B cell (primary cell): ENCODE data around the gene DSPP. TPM values are rescaled to one million over a fixed set of nuclear protein-coding genes. Genes with fewer than 3 reads are reported as not detected.

Experiments
- ATAC-seq: fragments of 200-7000 bp; cut with Tn5 transposase; one replicate; pipeline ENCODE4 v1.10.0; 2021; ENCODE audit warnings: low read depth, mild to moderate bottlenecking, moderate number of reproducible peaks, moderate library complexity
- CTCF ChIA-PET: fragments of 350-600 bp; sonication (Branson Sonifier 250); formaldehyde crosslinking; loops from one replicate; lab custom pipeline; 2021; ENCODE audit warnings: antibody characterized with exemption, inconsistent platforms; lab: Charles Lee
- POLR2A ChIA-PET: fragments of 350-600 bp; sonication (Branson Sonifier 250); formaldehyde crosslinking; loops from one replicate; lab custom pipeline; 2021; ENCODE audit warnings: antibody characterized with exemption; lab: Charles Lee
- DNase-seq: peaks from one replicate; pipeline ENCODE4 v3.0.0; 2013
- H2AFZ ChIP-seq: 2 replicates; pipeline ENCODE4 v1.6.1; 2012; ENCODE audit warnings: mild to moderate bottlenecking, low read depth, low read length; ENCODE audit not compliant: insufficient read depth, poor library complexity, severe bottlenecking
- H3K27ac ChIP-seq, 2 donors: 1 replicate in 1 of 2; 2 replicates in 1 of 2; pipeline ENCODE4 v1.5.1; 2012 to 2013; ENCODE audit warnings: low read length in 2 of 2, mild to moderate bottlenecking in 2 of 2, moderate library complexity in 1 of 2
- H3K27me3 ChIP-seq, 4 experiments: fragments of 200-600 bp in 1 of 4; sonication (generic) in 1 of 4; replicated peaks in 1 of 4; 1 replicate in 2 of 4; 2 replicates in 2 of 4; pipeline versions ENCODE4 v1.6.1 to v1.7.0; 2013 to 2016; ENCODE audit warnings: low read length in 3 of 4, mild to moderate bottlenecking in 2 of 4, mixed read lengths in 1 of 4, moderate library complexity in 1 of 4; ENCODE audit not compliant: insufficient read depth in 4 of 4, control insufficient read depth in 3 of 4; ENCODE audit errors: control extremely low read depth in 1 of 4
- H3K36me3 ChIP-seq, 2 experiments: replicated peaks in 1 of 2; 1 replicate in 1 of 2; 2 replicates in 1 of 2; pipeline versions ENCODE4 v1.6.1 to v1.7.1; 2013; ENCODE audit warnings: low read length in 1 of 2; ENCODE audit not compliant: insufficient read depth in 2 of 2, control insufficient read depth in 1 of 2; ENCODE audit errors: control extremely low read depth in 1 of 2, extremely low read depth in 1 of 2
- H3K4me1 ChIP-seq, 2 donors: fragments of 200-600 bp in 1 of 2; sonication (generic) in 1 of 2; 1 replicate in 1 of 2; 2 replicates in 1 of 2; pipeline versions ENCODE4 v1.5.1 to v1.6.1; 2013 to 2017; ENCODE audit warnings: low read length in 2 of 2; ENCODE audit not compliant: control insufficient read depth in 2 of 2, insufficient read depth in 2 of 2
- H3K4me2 ChIP-seq: replicated peaks from 2 replicates; pipeline ENCODE3; 2012; ENCODE audit warnings: mild to moderate bottlenecking, low read depth, low read length; ENCODE audit not compliant: poor library complexity, severe bottlenecking
- H3K4me3 ChIP-seq, 5 experiments: fragments of 200-600 bp in 1 of 5; sonication (generic) in 1 of 5; 1 replicate in 3 of 5; 2 replicates in 2 of 5; pipeline versions ENCODE4 v1.5.1 to v1.7.0; 2011 to 2016; ENCODE audit warnings: low read length in 4 of 5, mild to moderate bottlenecking in 4 of 5, low read depth in 2 of 5, control low read depth in 1 of 5, moderate library complexity in 1 of 5; ENCODE audit not compliant: insufficient read depth in 1 of 5; ENCODE audit errors: control extremely low read depth in 1 of 5, extremely low read depth in 1 of 5
- H3K79me2 ChIP-seq: fragments of 200-600 bp; sonication (generic); one replicate; pipeline ENCODE4 v1.6.0; 2016; ENCODE audit warnings: low read length; ENCODE audit not compliant: control insufficient read depth, insufficient read depth
- H3K9ac ChIP-seq: fragments of 200-600 bp; sonication (generic); 2 replicates; pipeline ENCODE4 v1.6.1; 2017; ENCODE audit warnings: mild to moderate bottlenecking, low read length, moderate library complexity
- H3K9me3 ChIP-seq, 3 donors: one replicate each; pipeline versions ENCODE4 v1.6.1 to v1.7.1; 2013; ENCODE audit warnings: low read length in 2 of 3; ENCODE audit not compliant: control insufficient read depth in 2 of 3, insufficient read depth in 1 of 3; ENCODE audit errors: control extremely low read depth in 1 of 3
- H4K20me1 ChIP-seq: 2 replicates; pipeline ENCODE4 v1.6.0; 2012; ENCODE audit warnings: mild to moderate bottlenecking, low read length; ENCODE audit not compliant: insufficient read depth, control insufficient read depth, poor library complexity, severe bottlenecking
- H3K27ac Mint-ChIP-seq: one replicate; pipeline ENCODE4 v1.8.0; 2021; ENCODE audit warnings: mixed read lengths
- H3K27me3 Mint-ChIP-seq: one replicate; pipeline ENCODE4 v1.8.0; 2021; ENCODE audit warnings: mixed read lengths
- H3K4me1 Mint-ChIP-seq: one replicate; pipeline ENCODE4 v1.8.0; 2021; ENCODE audit warnings: mixed read lengths
- H3K4me3 Mint-ChIP-seq: one replicate; pipeline ENCODE4 v1.8.0; 2021; ENCODE audit warnings: mixed read lengths
- H3K9me3 Mint-ChIP-seq: one replicate; pipeline ENCODE4 v1.8.0; 2022; ENCODE audit warnings: mixed read lengths; ENCODE audit not compliant: insufficient read depth
- EZH2 ChIP-seq: IDR thresholded peaks from 2 replicates; pipeline ENCODE4 v1.6.1; 2012; ENCODE audit warnings: borderline replicate concordance, low read depth, mild to moderate bottlenecking, moderate library complexity, low read length; ENCODE audit not compliant: insufficient read depth, poor library complexity, severe bottlenecking
- WGBS: methylation state at CpG from one replicate; pipeline ENCODE4 v1.1.5; 2013; ENCODE audit warnings: missing lambda C conversion rate; ENCODE audit not compliant: insufficient coverage; 5-methylcytosine and 5-hydroxymethylcytosine counted together
- intact Hi-C: fragments of 100-400 bp; cut with micrococcal nuclease; formaldehyde crosslinking; loops from one replicate; pipeline ENCODE4 v1.10.0; 2022
- polyA plus RNA-seq: library from polyadenylated mRNA; depleted of rRNA; stranded (reverse); fragments of >200 nt; gene quantifications from 2 replicates; pipeline ENCODE4 v1.2.3, GENCODE V29; 2012
- total RNA-seq, 2 donors: library from RNA; stranded (reverse); fragments of 120-200 nt in 1 of 2; gene quantifications; 1 replicate in 1 of 2; 2 replicates in 1 of 2; pipeline versions ENCODE4 v1.2.3 to v1.2.4, GENCODE V29; 2013 to 2022
- TF ChIP-seq, protein P1 (sequence below): fragments of 200-600 bp; IDR thresholded peaks from one replicate; pipeline ENCODE4 v1.8.0; 2022; ENCODE audit warnings: antibody characterized with exemption, mild to moderate bottlenecking

The DSPP gene
- total and polyA plus RNA-seq, 2 donors (not counting 1 experiment from before 2014, with no cell fraction given), result not detected

DNA sequence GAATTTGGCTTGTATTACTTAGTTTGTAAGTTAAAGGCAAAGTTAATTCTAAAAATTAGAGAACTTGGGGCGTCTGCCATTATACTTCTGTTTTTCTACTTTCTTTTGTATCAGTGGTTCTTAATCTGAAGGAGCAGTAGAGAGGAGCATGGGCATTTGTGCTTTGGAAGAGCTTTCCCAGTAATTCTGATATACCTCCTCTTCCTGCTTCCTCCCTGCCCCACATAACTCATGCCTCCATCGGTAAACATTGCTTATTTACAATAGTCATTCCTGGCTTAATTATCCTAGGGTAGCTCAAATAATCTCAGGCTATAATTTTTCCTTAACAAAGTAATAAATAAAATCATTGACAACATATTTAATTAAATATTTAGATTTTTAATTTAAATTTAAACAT is 42.1 kb upstream of the DSPP start:
- no peaks in the 10 kb centered on the region for H3K27me3 Mint-ChIP-seq

DNA sequence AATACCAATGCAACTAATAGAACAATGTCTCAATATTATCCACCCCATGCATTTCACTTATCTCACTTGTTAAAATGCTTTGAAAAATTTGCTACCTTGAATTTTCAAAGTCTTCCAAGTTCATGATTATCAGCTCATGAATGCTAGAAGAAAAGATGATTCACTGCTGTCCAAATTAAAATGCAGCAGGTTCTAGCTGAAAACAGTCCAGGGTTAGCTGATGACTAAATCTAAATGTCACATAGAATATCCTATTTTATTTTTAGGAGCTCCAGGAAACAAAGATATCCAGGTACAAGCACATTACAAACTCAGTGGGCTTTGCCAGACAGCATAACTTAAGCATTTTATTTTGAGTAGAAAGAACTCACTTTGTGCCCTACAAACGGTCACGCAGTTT is 41.1 kb upstream of the DSPP start:
- TF ChIP-seq, protein P1, sequence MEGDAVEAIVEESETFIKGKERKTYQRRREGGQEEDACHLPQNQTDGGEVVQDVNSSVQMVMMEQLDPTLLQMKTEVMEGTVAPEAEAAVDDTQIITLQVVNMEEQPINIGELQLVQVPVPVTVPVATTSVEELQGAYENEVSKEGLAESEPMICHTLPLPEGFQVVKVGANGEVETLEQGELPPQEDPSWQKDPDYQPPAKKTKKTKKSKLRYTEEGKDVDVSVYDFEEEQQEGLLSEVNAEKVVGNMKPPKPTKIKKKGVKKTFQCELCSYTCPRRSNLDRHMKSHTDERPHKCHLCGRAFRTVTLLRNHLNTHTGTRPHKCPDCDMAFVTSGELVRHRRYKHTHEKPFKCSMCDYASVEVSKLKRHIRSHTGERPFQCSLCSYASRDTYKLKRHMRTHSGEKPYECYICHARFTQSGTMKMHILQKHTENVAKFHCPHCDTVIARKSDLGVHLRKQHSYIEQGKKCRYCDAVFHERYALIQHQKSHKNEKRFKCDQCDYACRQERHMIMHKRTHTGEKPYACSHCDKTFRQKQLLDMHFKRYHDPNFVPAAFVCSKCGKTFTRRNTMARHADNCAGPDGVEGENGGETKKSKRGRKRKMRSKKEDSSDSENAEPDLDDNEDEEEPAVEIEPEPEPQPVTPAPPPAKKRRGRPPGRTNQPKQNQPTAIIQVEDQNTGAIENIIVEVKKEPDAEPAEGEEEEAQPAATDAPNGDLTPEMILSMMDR, result no peak
- TF ChIP-seq EZH2, result no peak
- CTCF ChIA-PET, result no interaction called here
- WGBS, result 91% methylated on average over 2 of the region's 2 CpGs

More for the DNA sequence above, 42.1 kb upstream of the DSPP start:
- H3K4me1 ChIP-seq, result no peaks in the 10 kb centered on the region
- H3K9me3 ChIP-seq, result no peaks in the 10 kb centered on the region
- no peak overlapping the region for H3K27ac Mint-ChIP-seq
- DNase-seq (no peak), ATAC-seq (no peak)
- no peaks in the 10 kb centered on the region for H3K27me3 ChIP-seq
- POLR2A ChIA-PET, result no interaction called here
- H3K9ac ChIP-seq, result no peak overlapping the region
- H3K79me2 ChIP-seq, result no peaks in the 10 kb centered on the region
- no peaks in the 10 kb centered on the region for H3K9me3 Mint-ChIP-seq
- H2AFZ ChIP-seq, result no peak overlapping the region
- TF ChIP-seq EZH2, result no peak
- TF ChIP-seq, protein P1, result no peak
- H3K27ac ChIP-seq, result no peak overlapping the region
- no CpG with 5 or more reads among the region's 2 CpGs for WGBS
- CTCF ChIA-PET, result interaction anchor here (0.5 kb wide), 1 partner anchor 437 kb away, joined by 3 read pairs; no protein-coding TSS in a partner anchor
- H3K4me2 ChIP-seq, result no peak overlapping the region
- H3K4me1 Mint-ChIP-seq, result no peaks in the 10 kb centered on the region
- no peak overlapping the region for H3K4me3 ChIP-seq
- intact Hi-C loops, result no loop called here
- no peaks in the 10 kb centered on the region for H3K36me3 ChIP-seq
- H3K4me3 Mint-ChIP-seq, result no peak overlapping the region
- no peaks in the 10 kb centered on the region for H4K20me1 ChIP-seq

More for the DNA sequence above, 41.1 kb upstream of the DSPP start:
- H3K4me1 ChIP-seq, result no peaks in the 10 kb centered on the region
- intact Hi-C loops, result no loop called here
- no peak overlapping the region for H3K9ac ChIP-seq
- no peak overlapping the region for H3K4me3 Mint-ChIP-seq
- no peaks in the 10 kb centered on the region for H3K9me3 Mint-ChIP-seq
- DNase-seq (no peak), ATAC-seq (no peak)
- no peak overlapping the region for H3K4me2 ChIP-seq
- no peaks in the 10 kb centered on the region for H4K20me1 ChIP-seq
- no peaks in the 10 kb centered on the region for H3K9me3 ChIP-seq
- no peak overlapping the region for H3K27ac Mint-ChIP-seq
- H3K27me3 ChIP-seq, result no peaks in the 10 kb centered on the region
- no peak overlapping the region for H3K4me3 ChIP-seq
- H3K27me3 Mint-ChIP-seq, result peaks cover 6% of the 10 kb centered on the region
- H3K79me2 ChIP-seq, result no peaks in the 10 kb centered on the region
- POLR2A ChIA-PET, result no interaction called here
- no peaks in the 10 kb centered on the region for H3K36me3 ChIP-seq
- no peak overlapping the region for H3K27ac ChIP-seq
- no peaks in the 10 kb centered on the region for H3K4me1 Mint-ChIP-seq
- no peak overlapping the region for H2AFZ ChIP-seq
